Activated naive CD4-positive, alpha-beta T cell treated with anti-CD3 and anti-CD28 coated beads, Interleukin-2, amount 10 ng/mL, durations not matched to agents 7 days and 5 days (primary cell): Measurements from ENCODE around the gene ERBB2.

ENCODE experiments used
- CTCF ChIA-PET: fragments of 350-600 bp; sonication (Branson Sonifier 250); formaldehyde crosslinking; loops from one replicate; lab custom pipeline; 2021; ENCODE audit warnings: antibody characterized with exemption; lab: Charles Lee
- DNase-seq: peaks from one replicate; pipeline ENCODE4 v3.0.0-alpha.2; 2020
- H3K27ac Mint-ChIP-seq: one replicate; pipeline ENCODE4 v1.8.0; 2021; ENCODE audit warnings: mild to moderate bottlenecking, moderate library complexity, mixed read lengths
- H3K27me3 Mint-ChIP-seq: one replicate; pipeline ENCODE4 v1.8.0; 2021; ENCODE audit warnings: mild to moderate bottlenecking, mixed read lengths
- H3K36me3 Mint-ChIP-seq: one replicate; pipeline ENCODE4 v1.8.0; 2021; ENCODE audit warnings: mixed read lengths
- H3K4me1 Mint-ChIP-seq: one replicate; pipeline ENCODE4 v1.8.0; 2021; ENCODE audit warnings: mixed read lengths
- H3K4me3 Mint-ChIP-seq: one replicate; pipeline ENCODE4 v1.8.0; 2021; ENCODE audit warnings: mild to moderate bottlenecking, moderate library complexity, mixed read lengths
- H3K9me3 Mint-ChIP-seq: one replicate; pipeline ENCODE4 v1.8.0; 2021; ENCODE audit warnings: mixed read lengths

The ERBB2 gene

DNA sequence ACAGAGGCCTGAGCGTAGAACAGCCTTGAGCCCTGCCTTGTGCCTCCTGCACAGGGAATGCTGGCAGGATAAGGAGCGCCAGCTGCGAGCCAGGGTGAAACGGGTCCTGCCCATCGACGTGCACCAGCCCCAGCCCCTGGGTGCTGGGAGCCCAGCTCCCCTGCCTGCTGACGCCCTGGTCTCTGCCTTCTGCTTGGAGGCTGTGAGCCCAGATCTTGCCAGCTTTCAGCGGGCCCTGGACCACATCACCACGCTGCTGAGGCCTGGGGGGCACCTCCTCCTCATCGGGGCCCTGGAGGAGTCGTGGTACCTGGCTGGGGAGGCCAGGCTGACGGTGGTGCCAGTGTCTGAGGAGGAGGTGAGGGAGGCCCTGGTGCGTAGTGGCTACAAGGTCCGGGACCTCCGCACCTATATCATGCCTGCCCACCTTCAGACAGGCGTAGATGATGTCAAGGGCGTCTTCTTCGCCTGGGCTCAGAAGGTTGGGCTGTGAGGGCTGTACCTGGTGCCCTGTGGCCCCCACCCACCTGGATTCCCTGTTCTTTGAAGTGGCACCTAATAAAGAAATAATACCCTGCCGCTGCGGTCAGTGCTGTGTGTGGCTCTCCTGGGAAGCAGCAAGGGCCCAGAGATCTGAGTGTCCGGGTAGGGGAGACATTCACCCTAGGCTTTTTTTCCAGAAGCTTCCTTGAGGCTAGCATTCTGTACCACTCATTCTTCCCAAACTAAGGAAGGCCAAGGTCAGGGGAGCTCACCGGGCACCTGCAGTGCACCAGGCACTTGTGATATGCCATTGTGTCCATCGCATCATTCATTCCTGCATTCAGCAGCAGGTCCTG is 29.7 kb upstream of the ERBB2 start:
- H3K4me1 Mint-ChIP-seq, result peaks cover 15% of the 10 kb centered on the region
- DNase-seq, result no peak
- CTCF ChIA-PET, result interaction anchor here (1.0 to 9.5 kb wide), 11 partner anchors 9 to 115 kb away, joined by 3 to 115 read pairs (median 8); partner anchors contain the start of gene MIEN1
- H3K27me3 Mint-ChIP-seq, result peaks cover 87% of the 10 kb centered on the region
- H3K36me3 Mint-ChIP-seq, result no peaks in the 10 kb centered on the region
- no peak overlapping the region for H3K4me3 Mint-ChIP-seq
- H3K9me3 Mint-ChIP-seq, result no peaks in the 10 kb centered on the region
- no peak overlapping the region for H3K27ac Mint-ChIP-seq

DNA sequence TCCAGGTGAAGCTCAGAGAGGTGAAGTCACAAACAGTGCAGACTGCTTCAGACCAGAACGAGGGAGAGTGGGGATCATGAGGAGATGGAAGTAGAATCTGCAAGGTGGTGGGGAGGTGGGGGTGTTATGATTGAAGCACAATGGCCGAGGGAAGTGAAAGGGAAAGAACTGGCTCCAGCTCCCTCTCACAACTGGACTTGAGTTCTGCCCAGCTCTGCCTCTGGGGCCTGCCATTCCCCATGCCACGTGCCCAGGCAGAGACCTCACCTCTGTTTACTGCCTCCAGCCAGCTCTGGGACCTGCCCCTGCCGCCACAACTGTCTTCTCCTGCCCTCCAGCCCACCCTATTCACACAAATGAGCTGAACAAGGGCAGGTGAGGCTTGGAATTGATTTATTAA is 29.1 kb upstream of the ERBB2 start:
- no peaks in the 10 kb centered on the region for H3K36me3 Mint-ChIP-seq
- H3K27ac Mint-ChIP-seq, result no peak overlapping the region
- DNase-seq, result no peak
- H3K4me3 Mint-ChIP-seq, result no peak overlapping the region
- H3K9me3 Mint-ChIP-seq, result no peaks in the 10 kb centered on the region
- peaks cover 80% of the 10 kb centered on the region for H3K27me3 Mint-ChIP-seq
- H3K4me1 Mint-ChIP-seq, result peaks cover 21% of the 10 kb centered on the region
- CTCF ChIA-PET, result interaction anchor here (1.4 to 9.5 kb wide), 7 partner anchors 10 to 59 kb away, joined by 3 to 115 read pairs (median 9); partner anchors contain the start of gene MIEN1

DNA sequence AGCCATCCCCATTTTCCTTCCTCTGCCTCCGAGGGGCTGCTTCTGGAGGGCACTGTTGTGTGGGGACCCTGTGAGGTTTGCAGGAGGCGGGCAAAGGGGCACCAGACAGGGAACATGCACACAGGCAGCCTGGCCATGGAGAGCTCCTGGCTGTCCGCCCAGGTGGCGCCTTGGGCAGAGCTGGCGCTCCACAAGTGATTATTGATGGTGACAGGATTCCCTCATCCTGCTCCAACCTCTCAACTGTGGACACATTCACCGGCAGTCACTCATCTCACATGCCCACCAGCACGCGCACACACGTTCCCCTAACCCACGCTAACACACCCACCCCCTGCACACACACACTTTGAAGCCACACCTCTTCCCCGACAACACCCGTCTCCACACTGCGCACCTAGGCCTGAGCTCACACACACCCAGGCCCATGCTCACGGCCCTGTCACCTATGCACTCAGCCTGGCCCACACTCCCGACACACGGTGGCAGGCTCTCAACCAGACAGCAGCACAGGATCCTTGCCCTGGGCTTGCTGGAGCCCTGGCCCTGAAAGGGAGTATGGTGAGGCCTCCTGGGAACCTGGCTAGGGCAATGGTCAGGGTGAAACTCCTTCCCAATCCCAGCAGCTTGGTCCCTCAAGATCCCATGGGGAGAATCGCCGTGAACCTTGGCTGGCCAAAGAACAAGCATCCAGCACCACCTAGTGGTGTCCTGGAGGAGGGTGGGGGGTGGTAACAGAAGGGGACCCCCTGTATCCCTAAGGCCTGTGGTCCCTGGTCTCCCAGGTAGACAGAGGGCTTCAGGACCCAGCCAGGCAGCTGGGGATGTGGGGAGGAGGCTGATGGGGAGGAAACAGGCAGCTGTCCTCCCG is 28.0 kb upstream of the ERBB2 start:
- CTCF ChIA-PET, result interaction anchor here (0.6 to 9.5 kb wide), 12 partner anchors 9 to 83 kb away, joined by 3 to 115 read pairs (median 5); partner anchors contain the start of gene MIEN1
- no peak overlapping the region for H3K27ac Mint-ChIP-seq
- H3K36me3 Mint-ChIP-seq, result no peaks in the 10 kb centered on the region
- DNase-seq, result peak; percentile 38
- peaks cover 32% of the 10 kb centered on the region for H3K4me1 Mint-ChIP-seq
- H3K4me3 Mint-ChIP-seq, result no peak overlapping the region
- H3K9me3 Mint-ChIP-seq, result no peaks in the 10 kb centered on the region
- H3K27me3 Mint-ChIP-seq, result peaks cover 69% of the 10 kb centered on the region

DNA sequence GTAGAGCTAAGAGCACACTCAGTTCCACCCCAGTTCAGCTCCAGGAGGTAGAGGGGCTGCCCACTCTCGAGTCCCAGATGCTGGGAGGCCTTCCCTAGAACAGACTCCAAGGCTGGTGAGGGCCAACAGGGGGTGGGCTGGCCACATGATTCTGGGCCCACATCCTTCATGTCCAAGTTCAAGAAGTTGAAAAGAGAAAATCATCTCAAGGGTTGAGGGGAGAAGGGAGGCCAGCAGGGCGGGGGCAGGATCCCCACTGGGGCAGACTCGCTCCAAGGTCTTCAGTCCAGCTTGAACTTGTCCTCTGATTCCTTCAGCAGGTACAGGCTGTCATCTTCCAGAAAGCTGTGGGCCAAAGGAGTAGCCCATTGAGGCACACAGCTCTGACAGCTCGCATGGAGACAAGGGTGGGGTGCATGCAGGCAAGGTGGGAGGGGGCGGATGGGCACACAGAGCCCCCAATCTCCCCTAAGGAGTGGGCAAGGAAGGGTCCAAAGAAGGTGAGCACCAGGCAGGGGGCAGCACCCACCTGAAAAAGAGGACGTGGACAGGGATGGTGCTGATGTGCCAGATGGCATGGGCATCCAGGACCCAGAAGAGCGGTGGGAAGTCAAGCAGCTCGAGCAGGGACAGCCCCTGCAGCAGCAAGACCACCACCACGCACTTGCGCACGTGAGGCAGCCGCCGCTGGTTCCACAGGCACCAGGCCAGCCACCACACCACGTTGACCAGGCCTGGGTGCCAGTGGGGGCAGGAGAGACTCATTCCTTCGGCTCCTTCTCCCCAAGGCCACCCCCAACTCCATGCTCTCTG is 27.1 kb upstream of the ERBB2 start:
- Mint-ChIP-seq H3K27me3 (peaks cover 60% of the 10 kb centered on the region), H3K36me3 (no peaks in the 10 kb centered on the region), H3K9me3 (no peaks in the 10 kb centered on the region), H3K4me3 (no peak overlapping the region), H3K27ac (no peak overlapping the region), H3K4me1 (peaks cover 38% of the 10 kb centered on the region)
- CTCF ChIA-PET, result interaction anchor here (1.4 to 9.5 kb wide), 5 partner anchors 8 to 80 kb away, joined by 4 to 115 read pairs (median 5); no protein-coding TSS in a partner anchor
- no peak for DNase-seq

DNA sequence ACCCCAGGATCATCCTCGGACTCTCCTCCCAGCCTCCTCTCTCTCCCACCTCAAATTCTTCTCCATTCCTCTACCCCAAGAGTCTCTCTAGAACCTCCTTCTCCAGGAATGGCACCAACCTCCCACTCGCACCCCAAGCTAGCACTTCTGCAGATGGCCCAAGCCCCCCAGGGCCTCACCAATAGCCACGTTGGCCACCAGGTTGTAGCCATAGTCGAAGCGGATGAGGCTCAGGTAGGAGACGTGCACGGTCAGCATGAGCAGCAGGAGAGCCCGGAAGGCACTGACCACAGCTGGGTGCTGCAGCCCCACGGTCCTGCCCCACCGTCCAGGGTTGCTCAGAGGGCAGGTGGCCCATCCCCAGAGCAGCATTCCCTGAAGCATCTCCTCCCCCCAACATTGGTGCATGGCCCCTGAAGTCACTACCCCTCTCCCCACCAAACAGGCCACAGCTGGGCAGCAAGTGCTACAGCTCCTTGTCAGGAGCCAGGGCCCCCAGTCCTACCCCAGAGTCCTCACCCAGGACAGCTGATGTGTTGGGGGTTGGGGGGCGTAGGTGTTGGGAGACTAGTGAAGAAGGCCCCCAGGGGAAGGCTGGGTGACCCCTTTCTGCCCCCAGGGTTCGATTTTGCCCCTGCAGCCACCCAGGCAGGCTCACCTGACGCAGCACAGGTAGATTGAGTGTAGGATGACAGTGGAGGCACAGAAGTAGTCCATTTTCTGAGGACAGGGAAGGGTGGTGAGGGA is 26.4 kb upstream of the ERBB2 start:
- Mint-ChIP-seq H3K27ac (no peak overlapping the region), H3K4me3 (no peak overlapping the region), H3K4me1 (peaks cover 42% of the 10 kb centered on the region), H3K9me3 (no peaks in the 10 kb centered on the region), H3K27me3 (peaks cover 53% of the 10 kb centered on the region), H3K36me3 (peaks cover 5% of the 10 kb centered on the region)
- DNase-seq, result no peak
- CTCF ChIA-PET, result interaction anchor here (1.4 to 9.5 kb wide), 2 partner anchors 19 to 51 kb away, joined by 5 to 115 read pairs; no protein-coding TSS in a partner anchor

DNA sequence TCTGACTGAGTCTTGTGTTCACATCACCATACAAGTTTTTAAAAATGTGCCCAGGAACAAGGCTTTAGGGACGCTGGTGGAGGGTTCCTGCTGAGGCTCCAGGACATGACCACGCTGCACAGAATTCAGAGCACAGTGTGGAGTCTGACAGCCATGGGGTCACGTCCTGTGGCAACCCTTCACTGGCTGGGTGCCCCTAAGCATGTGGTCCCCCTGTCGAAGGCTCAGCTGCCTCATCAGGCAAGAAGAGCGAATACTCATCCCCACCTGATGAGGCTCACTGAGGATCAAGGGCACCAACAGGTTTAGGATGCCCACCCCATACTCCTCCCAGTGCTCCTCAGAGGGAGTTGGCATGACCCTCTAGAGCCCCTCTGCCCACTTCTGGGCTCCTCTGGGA is 25.7 kb upstream of the ERBB2 start:
- Mint-ChIP-seq H3K4me3 (no peak overlapping the region), H3K9me3 (no peaks in the 10 kb centered on the region), H3K27ac (no peak overlapping the region), H3K4me1 (peaks cover 45% of the 10 kb centered on the region), H3K36me3 (peaks cover 11% of the 10 kb centered on the region), H3K27me3 (peaks cover 46% of the 10 kb centered on the region)
- DNase-seq, result no peak
- CTCF ChIA-PET, result interaction anchor here (1.4 to 9.5 kb wide), 3 partner anchors 20 to 52 kb away, joined by 4 to 115 read pairs (median 5); no protein-coding TSS in a partner anchor

DNA sequence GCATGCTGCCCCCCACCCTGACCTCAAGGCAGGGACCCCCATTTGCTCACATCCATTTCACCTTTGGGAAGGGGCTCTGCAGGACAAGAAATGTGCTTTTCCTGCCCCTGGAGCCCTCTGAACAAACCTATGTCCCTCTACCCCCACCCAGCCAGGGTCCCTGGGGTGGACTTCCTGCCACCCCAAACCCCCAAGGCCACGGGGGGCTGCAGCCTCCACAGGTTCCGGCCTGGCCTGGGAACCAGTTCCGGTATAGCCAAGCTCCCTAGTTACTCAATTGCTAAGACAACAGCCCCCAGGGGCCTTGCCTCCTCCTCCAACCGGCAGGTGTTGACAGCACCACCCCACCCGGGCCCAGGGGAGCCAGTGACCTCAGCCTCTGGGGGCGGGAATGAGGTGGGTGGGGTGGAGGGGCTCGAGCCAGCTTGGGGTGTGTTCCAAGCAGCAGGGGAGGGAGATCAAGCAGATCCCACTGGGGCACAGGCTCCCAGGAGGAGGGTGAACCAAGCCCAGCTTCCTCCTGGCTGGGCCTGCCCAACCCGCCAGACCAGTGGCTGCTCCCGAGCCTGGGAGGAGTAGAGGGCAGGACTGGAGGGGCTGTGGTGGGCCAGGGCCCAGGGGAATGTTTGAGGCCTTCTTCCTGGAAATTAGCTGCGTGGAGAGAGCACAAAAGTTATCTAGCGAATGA is 25.0 kb upstream of the ERBB2 start:
- Mint-ChIP-seq H3K36me3 (peaks cover 13% of the 10 kb centered on the region), H3K4me3 (no peak overlapping the region), H3K27ac (no peak overlapping the region), H3K4me1 (peaks cover 52% of the 10 kb centered on the region), H3K9me3 (no peaks in the 10 kb centered on the region), H3K27me3 (peaks cover 39% of the 10 kb centered on the region)
- CTCF ChIA-PET, result interaction anchor here (1.0 to 1.6 kb wide), 4 partner anchors 21 to 54 kb away, joined by 3 to 5 read pairs (median 4); no protein-coding TSS in a partner anchor
- no peak for DNase-seq

DNA sequence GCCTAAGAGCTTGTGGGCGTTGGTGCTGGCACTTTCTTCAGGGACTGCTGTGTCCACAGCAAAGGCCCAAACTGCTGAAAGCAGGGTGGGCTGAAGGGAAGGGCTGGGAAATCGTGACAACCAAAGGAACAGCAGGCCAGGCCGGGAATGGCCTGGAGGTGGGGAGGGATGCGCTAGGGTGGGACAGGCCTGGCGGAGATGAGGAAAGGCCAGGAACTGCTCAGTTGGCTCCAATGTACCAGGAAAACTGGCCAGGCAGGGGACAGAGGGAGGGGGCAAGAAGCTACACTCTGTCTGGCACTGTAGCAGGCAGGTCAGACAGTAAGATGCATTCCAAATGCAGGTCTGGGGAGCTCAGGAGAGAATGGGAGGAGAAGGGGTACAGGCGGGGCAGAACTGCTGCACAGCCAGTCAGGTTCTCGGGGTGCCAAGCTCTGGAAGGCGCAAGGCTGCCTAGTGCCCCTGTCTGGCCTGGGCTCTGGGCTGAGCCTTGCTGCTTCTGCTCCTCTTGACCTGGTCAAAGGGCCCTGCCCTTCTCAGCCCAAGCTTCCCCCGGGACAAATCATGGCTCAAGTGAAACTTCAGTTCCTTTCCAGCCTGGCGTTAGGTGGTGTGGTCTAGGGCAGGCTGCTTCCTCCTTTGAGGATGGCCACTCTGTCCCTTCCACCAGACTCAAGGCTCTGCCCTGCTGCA is 24.3 kb upstream of the ERBB2 start:
- CTCF ChIA-PET, result interaction anchor here (1.0 to 1.6 kb wide), 7 partner anchors 22 to 128 kb away, joined by 3 to 5 read pairs (median 3); no protein-coding TSS in a partner anchor
- no peak for DNase-seq
- H3K4me1 Mint-ChIP-seq, result peaks cover 59% of the 10 kb centered on the region
- peak overlapping the region; percentile 84 for H3K27ac Mint-ChIP-seq
- H3K9me3 Mint-ChIP-seq, result no peaks in the 10 kb centered on the region
- no peak overlapping the region for H3K4me3 Mint-ChIP-seq
- peaks cover 32% of the 10 kb centered on the region for H3K27me3 Mint-ChIP-seq
- peaks cover 18% of the 10 kb centered on the region for H3K36me3 Mint-ChIP-seq

DNA sequence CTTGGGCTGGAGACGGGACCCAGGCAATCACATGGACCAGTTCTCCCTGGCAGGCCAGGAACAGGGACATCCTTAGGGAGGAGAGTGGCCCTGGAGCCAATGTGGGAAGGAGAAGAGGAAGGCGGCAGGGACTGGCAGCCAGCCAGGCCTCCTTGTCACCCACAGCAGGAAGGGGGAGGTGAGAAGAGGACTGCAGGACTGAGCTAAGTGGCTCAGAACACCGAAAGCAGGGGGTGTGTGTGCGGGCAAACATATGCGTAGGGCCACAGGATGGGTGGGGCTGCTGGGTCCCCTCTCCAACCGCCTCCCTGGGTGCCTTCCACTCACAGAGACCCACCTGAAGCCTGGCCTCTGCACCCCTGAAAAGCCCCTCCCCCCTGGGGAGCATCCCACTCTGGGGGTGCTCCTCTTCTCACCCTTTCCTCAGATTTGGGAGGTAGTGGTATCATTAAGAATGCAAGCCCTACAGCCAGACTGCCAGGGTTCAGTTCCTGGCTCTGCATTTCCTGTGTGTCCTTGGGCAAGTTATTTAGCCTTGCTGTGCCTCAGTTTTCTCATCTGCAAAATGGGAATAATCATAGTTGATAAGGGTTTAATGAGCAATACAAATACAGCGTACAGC is 23.6 kb upstream of the ERBB2 start:
- Mint-ChIP-seq H3K27me3 (peaks cover 27% of the 10 kb centered on the region), H3K9me3 (no peaks in the 10 kb centered on the region), H3K36me3 (peaks cover 22% of the 10 kb centered on the region), H3K4me3 (peak overlapping the region; percentile 11), H3K4me1 (peaks cover 64% of the 10 kb centered on the region), H3K27ac (peak overlapping the region; percentile 84)
- DNase-seq, result peak; percentile 82
- CTCF ChIA-PET, result interaction anchor here (1.0 to 1.6 kb wide), 6 partner anchors 24 to 129 kb away, joined by 3 to 4 read pairs (median 3); no protein-coding TSS in a partner anchor

DNA sequence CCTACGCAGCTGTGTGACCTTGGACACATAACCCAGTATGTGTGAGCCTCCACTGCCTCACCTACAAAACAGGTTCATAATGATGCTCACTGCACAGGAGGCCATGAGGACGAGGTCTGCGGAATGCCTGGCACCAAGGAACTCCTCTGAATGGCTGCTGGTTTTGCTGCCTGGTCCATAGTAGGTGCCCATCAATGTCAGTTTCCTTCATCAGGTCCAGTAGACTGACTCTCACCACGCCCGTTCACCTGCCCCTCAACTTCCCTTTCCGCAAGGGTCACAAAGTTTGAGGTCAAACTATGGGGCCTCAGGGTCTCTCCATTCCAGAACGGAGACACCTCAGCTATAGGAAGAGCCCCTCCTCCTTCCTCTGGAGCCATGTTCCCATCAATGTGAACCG is 22.8 kb upstream of the ERBB2 start:
- DNase-seq, result no peak
- Mint-ChIP-seq H3K4me1 (peaks cover 60% of the 10 kb centered on the region), H3K27ac (peak overlapping the region; percentile 84), H3K9me3 (no peaks in the 10 kb centered on the region), H3K4me3 (no peak overlapping the region), H3K36me3 (peaks cover 22% of the 10 kb centered on the region), H3K27me3 (peaks cover 19% of the 10 kb centered on the region)
- CTCF ChIA-PET, result interaction anchor here (1.0 kb wide), 1 partner anchor 44 kb away, joined by 3 read pairs; no protein-coding TSS in a partner anchor

DNA sequence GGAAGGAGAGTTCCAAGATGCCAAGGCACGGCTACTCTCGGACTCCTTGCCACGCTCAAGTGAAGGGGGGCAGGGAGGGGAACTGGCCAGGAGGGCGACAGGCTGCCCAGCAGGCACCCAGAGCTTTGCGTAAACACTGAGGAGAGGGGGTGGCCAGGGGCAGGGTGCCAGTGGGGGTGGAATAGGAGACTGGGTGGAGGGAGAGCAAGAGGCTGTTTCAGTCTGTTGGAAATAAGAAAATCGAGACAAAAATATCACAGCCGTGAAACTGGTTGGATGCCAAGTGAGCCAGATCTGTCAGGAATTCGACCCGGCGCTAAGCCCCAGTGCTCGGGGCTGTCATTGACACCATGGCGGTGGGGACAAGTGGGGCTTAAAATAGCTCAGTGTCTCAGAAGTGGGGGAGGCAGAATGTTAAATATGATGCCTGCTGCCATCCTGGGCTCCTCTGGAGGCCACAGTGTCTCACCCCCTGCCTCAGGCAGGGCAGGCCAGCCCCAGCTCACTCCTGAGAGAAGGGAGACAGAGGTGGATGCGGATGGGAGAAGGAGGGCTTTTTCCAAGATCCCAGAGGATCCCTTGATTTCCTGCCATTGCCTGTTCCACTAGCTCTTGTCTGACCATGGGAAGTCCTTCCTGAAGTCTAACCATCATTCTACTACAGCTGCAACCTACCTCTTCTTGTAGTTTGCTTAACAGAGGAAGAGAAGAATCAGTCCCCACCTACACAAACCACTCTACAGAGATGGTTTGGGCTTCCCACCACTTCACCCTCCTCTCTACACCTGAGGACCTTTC is 22.1 kb upstream of the ERBB2 start:
- DNase-seq, result no peak
- CTCF ChIA-PET, result interaction anchor here (0.8 to 2.2 kb wide), 2 partner anchors 11 to 23 kb away, joined by 3 to 9 read pairs; partner anchors contain the start of gene TCAP
- H3K27ac Mint-ChIP-seq, result peak overlapping the region; percentile 84
- H3K4me1 Mint-ChIP-seq, result peaks cover 60% of the 10 kb centered on the region
- peaks cover 25% of the 10 kb centered on the region for H3K36me3 Mint-ChIP-seq
- H3K27me3 Mint-ChIP-seq, result peaks cover 12% of the 10 kb centered on the region
- no peak overlapping the region for H3K4me3 Mint-ChIP-seq
- no peaks in the 10 kb centered on the region for H3K9me3 Mint-ChIP-seq
